Thymus (tissue), 11 donors: ENCODE data around the gene SLAMF7. TPM values are rescaled to one million over a fixed set of nuclear protein-coding genes. Genes with fewer than 3 reads are reported as not detected.
A peak's percentile ranks its signal among the peaks of the same experiment; 100 is the strongest.

Experiments used
- DNase-seq, 9 donors: peaks; one replicate each; pipeline ENCODE4 v3.0.0-alpha.2; 2013; ENCODE audit warnings: low spot score in 9 of 9, low read depth in 6 of 9, missing footprints in 1 of 9
- H3K27ac ChIP-seq, 2 donors: one replicate each; pipeline ENCODE4 v1.5.1; 2013; ENCODE audit warnings: control low read depth in 1 of 2, low read depth in 1 of 2, low read length in 1 of 2, mild to moderate bottlenecking in 1 of 2, moderate library complexity in 1 of 2
- H3K27me3 ChIP-seq, 2 donors: one replicate each; pipeline ENCODE4 v1.5.1; 2013; ENCODE audit warnings: low read length in 1 of 2; ENCODE audit not compliant: control insufficient read depth in 2 of 2, insufficient read depth in 1 of 2
- H3K36me3 ChIP-seq, 2 donors: one replicate each; pipeline ENCODE4 v1.5.1; 2013; ENCODE audit warnings: low read length in 1 of 2, mild to moderate bottlenecking in 1 of 2, moderate library complexity in 1 of 2; ENCODE audit not compliant: control insufficient read depth in 2 of 2, insufficient read depth in 2 of 2
- H3K4me1 ChIP-seq, 2 donors: one replicate each; pipeline ENCODE4 v1.5.1; 2013; ENCODE audit warnings: low read length in 2 of 2; ENCODE audit not compliant: control insufficient read depth in 2 of 2, insufficient read depth in 2 of 2
- H3K4me3 ChIP-seq, 2 donors: one replicate each; pipeline ENCODE4 v1.5.1; 2013; ENCODE audit warnings: low read length in 2 of 2, control low read depth in 1 of 2, mild to moderate bottlenecking in 1 of 2
- H3K9me3 ChIP-seq, 2 donors: one replicate each; pipeline ENCODE4 v1.5.1; 2013; ENCODE audit warnings: low read length in 1 of 2, mild to moderate bottlenecking in 1 of 2; ENCODE audit not compliant: control insufficient read depth in 2 of 2, insufficient read depth in 1 of 2
- WGBS: extraction: QIAGEN DNeasy Blood & Tissue Kit; methylation state at CpG from one replicate; pipeline ENCODE4 v1.1.7; 2013; 5-methylcytosine and 5-hydroxymethylcytosine counted together
- polyA plus RNA-seq: library from polyadenylated mRNA; stranded (reverse); fragments of 200-250 nt; gene quantifications from one replicate; pipeline ENCODE4 v1.2.3, GENCODE V29; 2013
- total RNA-seq: library from RNA; stranded (reverse); fragments of 120-200 nt; gene quantifications from one replicate; pipeline ENCODE4 v1.2.4, GENCODE V29; 2013
- donor health status: healthy.

Gene SLAMF7
- total and polyA plus RNA-seq, 2 donors, result 6.4 to 17.6 TPM

DNA sequence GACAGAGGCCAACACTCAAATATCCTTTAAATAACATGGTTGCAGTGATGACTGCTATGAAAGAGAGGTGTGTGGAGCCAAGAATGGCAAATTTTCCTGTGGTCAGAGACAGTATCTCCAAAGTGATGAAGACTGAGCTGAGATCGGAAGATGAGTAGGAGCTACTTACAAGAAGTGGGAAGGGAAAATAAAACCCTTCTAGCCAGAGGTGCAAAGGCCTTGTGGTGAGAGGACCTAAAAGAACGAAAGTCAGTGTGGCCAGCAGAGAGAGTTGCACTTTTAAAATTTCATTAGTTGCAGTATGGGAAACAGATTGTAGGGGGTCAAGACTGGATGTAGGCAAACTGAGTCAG lies 17.8 kb downstream of the SLAMF7 start:
- no peaks in the 10 kb centered on the region for H3K9me3 ChIP-seq
- peaks cover 4 to 8% of the 10 kb centered on the region in 2 donors for H3K4me1 ChIP-seq
- 97% methylated on average over 2 of the region's 2 CpGs for WGBS
- no peak for DNase-seq
- no peaks in the 10 kb centered on the region for H3K27me3 ChIP-seq
- no peak overlapping the region for H3K4me3 ChIP-seq
- no peak overlapping the region for H3K27ac ChIP-seq
- H3K36me3 ChIP-seq, result no peaks in the 10 kb centered on the region

DNA sequence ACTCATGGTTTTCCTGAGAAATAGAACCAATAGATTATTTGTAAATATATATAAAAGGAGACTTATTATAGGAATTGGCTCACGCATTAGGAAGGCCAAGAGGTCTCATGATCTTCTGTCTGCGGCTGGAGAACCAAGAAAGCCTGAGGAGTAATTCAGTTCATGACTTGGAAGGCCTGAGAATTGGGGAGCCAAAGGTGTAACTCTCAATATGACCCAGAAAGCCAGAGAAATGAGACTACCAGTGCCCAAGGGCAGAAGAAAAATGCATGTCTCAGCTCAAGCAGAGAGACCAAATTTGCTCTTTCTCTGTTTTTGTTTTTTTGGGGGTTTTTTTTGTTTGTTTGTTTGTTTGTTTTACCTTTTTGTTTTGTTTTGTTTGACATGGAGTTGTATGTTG lies 19.5 kb downstream of the SLAMF7 start:
- no peak overlapping the region for H3K27ac ChIP-seq
- no peaks in the 10 kb centered on the region for H3K27me3 ChIP-seq
- H3K9me3 ChIP-seq, result no peaks in the 10 kb centered on the region
- WGBS, result 97% methylated on average over 2 of the region's 2 CpGs
- DNase-seq, result no peak
- H3K36me3 ChIP-seq, result no peaks in the 10 kb centered on the region
- peaks cover 0 to 3% of the 10 kb centered on the region in 2 donors for H3K4me1 ChIP-seq
- H3K4me3 ChIP-seq, result no peak overlapping the region

DNA sequence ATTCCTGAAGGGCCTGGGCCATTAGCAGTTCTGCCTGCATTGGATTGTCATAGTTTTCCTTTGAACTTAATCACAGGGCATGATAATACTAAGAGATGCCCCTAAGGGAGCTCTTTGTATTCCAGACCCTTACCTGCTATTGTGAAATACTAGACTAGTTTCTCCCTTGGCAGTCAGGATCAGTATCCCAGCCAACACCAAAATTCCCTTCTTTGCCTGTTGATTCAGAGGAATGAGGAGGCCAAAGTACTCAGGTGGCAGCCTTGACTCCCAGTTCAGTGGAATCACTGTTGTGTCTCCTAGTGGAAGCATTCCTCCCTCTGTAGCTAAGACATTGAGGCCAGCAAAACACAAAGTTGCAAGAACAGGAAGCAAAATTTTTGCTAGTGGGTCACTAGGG lies 20.7 kb downstream of the SLAMF7 start:
- no peak for DNase-seq
- H3K4me3 ChIP-seq, result no peak overlapping the region
- H3K9me3 ChIP-seq, result no peaks in the 10 kb centered on the region

DNA sequence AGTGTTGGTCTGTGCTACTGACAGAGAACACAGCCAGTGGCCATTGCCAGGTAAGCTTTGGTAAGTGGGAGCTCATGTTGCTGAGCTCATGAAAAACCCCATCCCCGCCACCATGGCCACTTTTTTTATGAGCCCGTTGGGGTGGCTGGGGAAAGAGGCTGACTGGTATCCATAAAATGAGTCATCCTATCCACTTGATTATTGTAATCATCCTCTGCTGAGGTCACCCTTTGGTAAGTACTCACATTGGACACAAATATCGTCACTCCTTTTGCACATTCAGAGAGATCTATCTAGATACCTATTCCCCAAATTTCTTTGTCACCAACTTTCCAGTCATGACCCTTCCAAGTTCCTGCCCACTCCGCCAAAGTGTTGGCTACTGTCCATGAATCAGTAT lies 22.0 kb downstream of the SLAMF7 start:
- Histone ChIP-seq H3K27me3 (no peaks in the 10 kb centered on the region), H3K27ac (no peak overlapping the region), H3K4me3 (no peak overlapping the region), H3K36me3 (no peaks in the 10 kb centered on the region), H3K9me3 (no peaks in the 10 kb centered on the region), H3K4me1 (peaks cover 0 to under 1% of the 10 kb centered on the region in 2 donors)
- no peak for DNase-seq
- WGBS, result 96% methylated on average over 4 of the region's 4 CpGs

More for the DNA sequence above, 20.7 kb downstream of the SLAMF7 start:
- H3K4me1 ChIP-seq, result peaks cover 0 to 3% of the 10 kb centered on the region in 2 donors
- H3K36me3 ChIP-seq, result no peaks in the 10 kb centered on the region
- no peak overlapping the region for H3K27ac ChIP-seq
- H3K27me3 ChIP-seq, result no peaks in the 10 kb centered on the region

DNA sequence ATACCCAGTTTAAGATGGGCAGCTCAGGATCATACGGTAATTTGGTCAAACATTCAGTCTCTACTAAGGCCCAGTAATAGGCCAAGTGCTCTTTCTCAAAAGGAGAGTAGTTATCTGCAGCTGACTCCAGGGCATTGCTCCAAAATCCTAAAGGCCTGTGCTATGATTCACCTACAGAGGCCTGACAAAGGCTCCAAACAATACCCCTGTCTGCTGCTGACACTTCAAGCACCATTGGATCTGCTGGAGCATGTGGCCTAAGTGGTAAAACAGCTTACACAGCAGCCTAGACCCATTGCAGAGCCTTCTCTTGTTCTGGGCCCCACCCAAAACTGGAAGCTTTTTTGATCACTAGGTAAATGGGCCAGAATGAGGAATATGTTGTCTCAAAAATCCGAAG lies 22.8 kb downstream of the SLAMF7 start:
- Histone ChIP-seq H3K27ac (no peak overlapping the region), H3K27me3 (no peaks in the 10 kb centered on the region), H3K36me3 (no peaks in the 10 kb centered on the region), H3K9me3 (no peaks in the 10 kb centered on the region), H3K4me1 (peaks cover 0 to 3% of the 10 kb centered on the region in 2 donors), H3K4me3 (no peak overlapping the region)
- WGBS, result over 99% methylated on average over 2 of the region's 2 CpGs
- no peak for DNase-seq

DNA sequence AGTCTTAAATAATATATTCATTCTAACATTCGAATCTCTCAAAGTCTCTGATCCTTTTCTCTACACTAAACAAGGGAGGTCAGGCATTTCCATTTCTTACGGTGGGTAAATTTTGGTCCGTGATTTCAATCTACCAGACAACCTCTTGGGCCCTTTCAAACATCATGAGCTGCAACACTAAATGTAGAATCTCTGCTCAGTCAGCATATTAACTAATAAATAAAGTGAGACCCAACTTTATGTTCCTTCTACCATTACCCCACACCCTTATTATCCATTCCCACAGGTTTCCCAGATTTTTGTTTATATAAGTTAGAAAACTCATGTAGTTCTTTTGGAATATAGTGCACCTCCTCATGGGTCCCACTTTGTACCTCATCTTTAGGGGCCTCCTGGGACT lies 24.9 kb downstream of the SLAMF7 start:
- 97% methylated on average over 3 of the region's 3 CpGs for WGBS
- Histone ChIP-seq H3K27me3 (no peaks in the 10 kb centered on the region), H3K4me1 (peaks cover 2 to 14% of the 10 kb centered on the region in 2 donors), H3K9me3 (no peaks in the 10 kb centered on the region), H3K36me3 (no peaks in the 10 kb centered on the region), H3K27ac (no peak overlapping the region), H3K4me3 (no peak overlapping the region)
- DNase-seq, result no peak

DNA sequence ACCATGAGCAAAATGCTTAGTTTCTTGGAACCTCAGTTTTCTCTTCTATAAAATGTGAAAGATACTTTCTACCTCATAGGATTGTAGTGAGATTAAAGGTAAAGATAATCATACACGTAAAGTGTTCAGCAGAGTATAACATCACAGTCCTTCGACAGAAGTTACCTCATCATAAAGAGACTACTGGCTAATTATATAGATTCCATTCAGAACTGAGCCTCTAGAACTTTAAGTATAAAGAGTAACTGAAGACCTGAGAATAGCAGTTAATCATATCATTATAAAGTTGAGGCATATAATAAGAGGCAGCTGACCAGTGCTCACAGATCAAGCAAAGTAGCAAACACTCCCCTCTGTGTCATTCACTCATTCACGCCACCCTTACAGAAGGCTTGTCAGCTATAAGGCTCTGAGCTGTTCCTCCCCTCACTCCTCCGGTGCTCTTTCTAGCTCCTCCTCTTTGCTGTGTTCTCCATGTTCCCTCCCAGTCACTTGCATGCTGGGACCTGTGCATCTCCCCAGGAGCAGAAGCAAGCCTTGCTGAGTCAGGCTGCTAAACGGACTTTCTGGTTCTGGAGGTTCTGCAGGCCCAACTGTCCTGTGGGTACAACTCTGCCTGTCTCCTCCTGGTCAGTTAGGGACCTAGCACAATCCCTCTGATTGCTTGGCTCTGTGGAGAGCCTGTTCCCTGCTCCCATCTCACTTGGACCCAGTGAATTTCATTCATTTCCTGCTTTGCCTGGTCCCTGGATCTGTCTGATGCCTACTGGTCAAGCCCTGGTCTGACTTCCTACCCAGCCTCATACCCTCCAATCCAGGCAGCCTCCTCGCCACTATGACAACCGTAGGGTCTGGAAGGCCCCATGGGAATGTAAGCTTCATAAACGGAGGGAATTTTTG lies 28.6 kb downstream of the SLAMF7 start:
- Histone ChIP-seq H3K4me3 (no peak overlapping the region), H3K4me1 (peaks cover 2 to 14% of the 10 kb centered on the region in 2 donors), H3K27me3 (no peaks in the 10 kb centered on the region), H3K27ac (peak overlapping the region in 1 of 2 donors; percentile 6), H3K36me3 (no peaks in the 10 kb centered on the region), H3K9me3 (no peaks in the 10 kb centered on the region)
- WGBS, result 70% methylated on average over 8 of the region's 8 CpGs
- peak in 1 of 9 donors; percentile 36 for DNase-seq

DNA sequence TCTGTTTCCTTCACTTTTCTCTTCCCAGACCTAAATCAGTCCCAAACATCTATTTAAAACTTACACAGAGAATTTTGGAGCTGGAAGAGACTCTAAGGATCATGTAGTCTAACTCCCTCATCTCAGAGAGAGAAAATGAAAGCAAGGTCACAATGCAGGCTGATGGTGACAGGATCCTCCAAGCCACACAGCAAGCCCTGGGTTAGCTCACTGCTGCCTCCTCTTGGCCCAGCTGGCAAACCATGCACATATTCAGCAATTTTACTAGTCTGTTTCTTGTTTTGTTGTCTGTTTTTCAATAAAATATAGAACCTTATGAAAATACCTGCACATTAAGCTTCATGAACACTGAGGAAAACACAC lies 29.2 kb downstream of the SLAMF7 start:
- Histone ChIP-seq H3K4me3 (no peak overlapping the region), H3K9me3 (no peaks in the 10 kb centered on the region), H3K4me1 (peaks cover 2 to 14% of the 10 kb centered on the region in 2 donors), H3K27ac (peak overlapping the region in 1 of 2 donors; percentile 6), H3K27me3 (no peaks in the 10 kb centered on the region), H3K36me3 (no peaks in the 10 kb centered on the region)
- peak; percentile 44 to 90 (median 72) for DNase-seq

DNA sequence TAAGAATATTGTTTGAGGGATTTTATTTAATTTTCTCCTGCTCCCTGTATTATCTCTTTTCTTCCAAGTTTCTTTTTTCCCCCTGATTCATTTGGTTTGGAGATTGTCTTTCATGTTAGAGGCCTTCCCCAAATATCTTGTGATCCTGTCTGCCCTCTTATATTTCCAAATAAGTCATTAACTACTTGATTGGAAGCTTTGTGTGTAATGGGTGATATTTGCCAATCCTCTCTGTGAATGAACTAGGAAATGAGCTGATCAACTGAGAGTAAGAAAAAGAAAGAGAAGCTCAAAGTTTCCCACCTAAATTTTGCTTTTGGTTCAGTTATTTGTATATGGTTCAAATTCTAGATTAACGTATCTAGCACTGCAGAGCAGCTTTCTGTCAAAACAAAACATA lies 33.3 kb downstream of the SLAMF7 start:
- H3K27ac ChIP-seq, result no peak overlapping the region
- H3K9me3 ChIP-seq, result no peaks in the 10 kb centered on the region
- H3K36me3 ChIP-seq, result no peaks in the 10 kb centered on the region
- H3K27me3 ChIP-seq, result no peaks in the 10 kb centered on the region
- H3K4me3 ChIP-seq, result no peak overlapping the region
- peaks cover 2 to 21% of the 10 kb centered on the region in 2 donors for H3K4me1 ChIP-seq
- DNase-seq, result no peak
- WGBS, result 97% methylated on average over 1 of the region's 1 CpG
